HG03064 (cell line): Measurements from ENCODE around the gene ABAT.

Source experiments
- ATAC-seq: cut with Tn5 transposase; IDR thresholded peaks from one replicate; pipeline ENCODE4 v1.9.1; 2021; ENCODE audit warnings: low read depth; ENCODE audit not compliant: unreplicated experiment

Gene ABAT

DNA sequence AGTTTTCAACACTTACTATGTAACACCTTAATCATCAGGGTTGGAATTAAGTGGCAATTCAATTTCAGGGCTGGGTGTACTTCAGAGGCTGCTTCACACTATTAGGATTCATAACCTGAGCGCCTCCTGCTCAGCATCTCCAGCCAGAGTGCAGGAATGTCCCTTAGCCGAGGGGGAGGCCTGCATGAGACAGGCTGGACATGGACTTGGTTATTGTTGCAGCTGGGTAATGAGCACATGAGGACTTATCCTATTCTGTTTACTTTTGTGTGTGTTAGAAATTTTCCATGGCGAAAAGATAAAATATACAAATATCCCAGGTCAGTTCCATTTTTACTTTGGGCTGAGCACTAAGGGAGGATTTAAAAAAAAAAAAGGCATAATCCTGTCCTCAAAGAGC, 133.6 kb downstream of the ABAT start:
- no peak for ATAC-seq

- ATAC-seq = no peak
Measured at GRCh38 chr16:8808613-8809353, 134.4 kb downstream of the ABAT start.

DNA sequence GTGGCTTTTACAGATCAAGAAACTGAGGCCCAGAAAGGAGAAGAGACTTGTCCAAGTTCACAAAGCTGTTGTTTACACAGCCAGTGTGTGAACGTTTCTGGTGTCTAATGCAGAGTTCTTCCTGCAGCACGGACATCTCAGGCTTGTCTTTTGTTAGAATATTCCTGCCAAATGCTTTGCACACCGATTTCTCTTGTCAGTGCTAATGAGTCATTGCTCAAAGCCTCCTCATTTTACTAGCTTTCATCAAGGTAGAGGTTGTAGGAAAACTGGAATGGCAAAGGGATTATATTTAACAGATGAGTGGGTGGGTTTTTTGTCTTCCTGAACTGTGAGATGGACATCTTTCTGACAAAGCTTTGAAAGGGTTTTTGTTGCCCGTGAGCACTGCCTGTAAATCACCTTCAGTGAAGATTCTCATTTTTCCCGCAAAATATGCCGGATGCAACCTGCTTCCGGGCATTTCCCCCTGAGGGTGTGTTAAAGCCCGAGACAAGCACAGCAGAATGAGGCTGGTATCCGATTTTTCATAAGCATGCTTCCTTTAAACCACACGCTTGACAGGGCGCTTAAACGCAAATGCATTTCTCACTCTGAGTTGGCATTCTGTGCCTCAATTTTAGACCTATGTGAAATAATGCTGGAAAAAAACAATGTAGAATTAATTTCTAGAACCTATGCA, 137.9 kb downstream of the ABAT start:
- ATAC-seq = no peak

GRCh38 chr16:8814095-8814806, 139.8 kb downstream of the ABAT start:
- ATAC-seq = no peak

GRCh38 chr16:8816967-8817655, 142.7 kb downstream of the ABAT start:
- ATAC-seq = no peak

GRCh38 chr16:8818504-8819270, 144.3 kb downstream of the ABAT start:
- ATAC-seq = peak; percentile 83

- no peak for ATAC-seq
Measured at GRCh38 chr16:8819411-8820034, 145.1 kb downstream of the ABAT start.

GRCh38 chr16:8822403-8822802, 148.0 kb downstream of the ABAT start:
- no peak for ATAC-seq

DNA sequence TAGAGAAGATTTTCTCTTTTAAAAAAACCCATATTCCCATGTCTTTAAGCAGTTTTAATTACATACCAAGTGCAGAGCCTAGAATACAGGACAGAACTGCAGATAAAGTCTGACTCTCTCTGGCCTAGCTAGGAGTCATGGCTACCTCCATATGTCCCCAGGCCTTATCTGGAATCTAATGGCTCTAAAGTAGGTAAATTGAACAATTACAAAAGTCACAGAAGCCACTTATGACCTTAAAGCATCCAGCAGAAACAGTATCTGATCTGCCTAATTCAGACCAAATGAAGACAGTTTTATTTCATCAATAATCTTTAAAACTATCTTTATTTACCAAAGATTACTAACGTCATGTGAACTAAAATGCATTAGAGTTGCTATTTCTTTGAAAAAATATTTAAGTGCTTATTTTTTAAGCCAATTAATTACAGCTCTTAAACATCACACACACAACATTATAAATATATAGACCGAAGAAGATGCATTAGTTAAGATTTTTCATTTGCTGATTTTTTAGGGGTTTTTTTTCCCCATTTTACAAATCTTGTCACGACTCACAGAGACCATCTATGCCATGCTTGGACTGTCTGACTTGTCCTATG, 152.0 kb downstream of the ABAT start:
- no peak for ATAC-seq

DNA sequence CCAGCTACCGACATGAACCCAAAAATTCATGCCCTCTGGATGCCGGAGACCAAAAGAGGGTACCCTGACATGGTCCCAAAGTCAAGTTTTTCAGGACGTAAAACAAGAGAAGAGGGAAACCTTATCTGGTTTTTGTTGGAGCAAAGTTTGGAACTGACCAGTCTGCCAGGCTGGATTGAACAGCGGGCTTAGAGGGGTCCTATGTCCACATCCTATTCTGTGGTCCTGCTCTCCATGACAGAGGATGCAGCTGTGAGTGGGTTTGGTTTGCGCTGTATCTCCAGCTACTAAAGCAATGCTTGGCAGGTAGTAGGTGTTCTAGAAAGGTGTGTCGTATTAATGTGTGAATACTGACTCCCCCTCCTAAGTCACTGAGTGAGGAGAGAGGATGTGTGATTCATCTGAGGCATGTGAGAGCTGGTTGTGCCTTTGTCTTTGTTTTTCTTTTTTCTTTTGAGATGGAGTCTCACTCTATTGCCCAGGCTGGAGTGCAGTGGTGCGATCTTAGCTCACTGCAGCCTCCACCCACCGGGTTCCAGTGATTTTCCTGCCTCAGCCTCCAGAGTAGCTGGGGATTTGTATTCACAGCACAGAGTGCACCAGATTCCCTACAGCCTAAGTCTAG, 154.2 kb downstream of the ABAT start:
- ATAC-seq = no peak

DNA sequence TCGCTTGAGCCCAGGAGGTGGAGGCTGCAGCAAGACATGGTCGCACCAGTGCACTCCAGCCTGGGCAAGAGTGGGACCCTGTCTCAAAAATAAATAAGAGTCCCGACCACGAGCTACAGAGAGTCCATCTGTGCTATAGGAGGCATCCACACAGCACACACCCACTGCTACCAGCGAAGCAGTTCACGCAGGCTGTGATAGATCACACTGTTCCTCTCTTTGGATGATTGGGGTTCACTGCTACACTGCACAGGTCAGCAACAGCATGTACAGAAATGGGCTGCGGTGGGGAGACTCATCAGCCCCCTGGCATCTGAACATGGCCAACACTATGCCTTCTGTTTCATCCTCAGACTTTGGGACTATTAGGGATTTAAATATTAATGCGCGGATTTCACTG, 157.0 kb downstream of the ABAT start:
- no peak for ATAC-seq

- no peak for ATAC-seq
Measured at GRCh38 chr16:8831871-8832716, 157.7 kb downstream of the ABAT start.

GRCh38 chr16:8832717-8833105, 158.3 kb downstream of the ABAT start:
- no peak for ATAC-seq
